Thyroid gland (tissue), 4 donors: ENCODE results near the gene SIL1.

Experiments
- POLR2A ChIP-seq, 2 donors: fragments of 450-650 bp; IDR thresholded peaks; one replicate each; pipeline ENCODE4 v1.6.1; 2017; ENCODE audit warnings: antibody characterized with exemption in 2 of 2, mild to moderate bottlenecking in 2 of 2, moderate library complexity in 1 of 2
- TF ChIP-seq, protein P1 (sequence below), 6 experiments: fragments of 200-600 bp in 3 of 6; fragments of 450-650 bp in 3 of 6; sonication (generic) in 3 of 6; IDR thresholded peaks; one replicate each; pipeline ENCODE4 v1.5.1; 2016 to 2019; ENCODE audit warnings: antibody characterized with exemption in 6 of 6, mild to moderate bottlenecking in 2 of 6, inconsistent platforms in 1 of 6, moderate library complexity in 1 of 6

- no peak for TF ChIP-seq POLR2A (IDR thresholded peaks at IDR 0.05)
- TF ChIP-seq, protein P1, sequence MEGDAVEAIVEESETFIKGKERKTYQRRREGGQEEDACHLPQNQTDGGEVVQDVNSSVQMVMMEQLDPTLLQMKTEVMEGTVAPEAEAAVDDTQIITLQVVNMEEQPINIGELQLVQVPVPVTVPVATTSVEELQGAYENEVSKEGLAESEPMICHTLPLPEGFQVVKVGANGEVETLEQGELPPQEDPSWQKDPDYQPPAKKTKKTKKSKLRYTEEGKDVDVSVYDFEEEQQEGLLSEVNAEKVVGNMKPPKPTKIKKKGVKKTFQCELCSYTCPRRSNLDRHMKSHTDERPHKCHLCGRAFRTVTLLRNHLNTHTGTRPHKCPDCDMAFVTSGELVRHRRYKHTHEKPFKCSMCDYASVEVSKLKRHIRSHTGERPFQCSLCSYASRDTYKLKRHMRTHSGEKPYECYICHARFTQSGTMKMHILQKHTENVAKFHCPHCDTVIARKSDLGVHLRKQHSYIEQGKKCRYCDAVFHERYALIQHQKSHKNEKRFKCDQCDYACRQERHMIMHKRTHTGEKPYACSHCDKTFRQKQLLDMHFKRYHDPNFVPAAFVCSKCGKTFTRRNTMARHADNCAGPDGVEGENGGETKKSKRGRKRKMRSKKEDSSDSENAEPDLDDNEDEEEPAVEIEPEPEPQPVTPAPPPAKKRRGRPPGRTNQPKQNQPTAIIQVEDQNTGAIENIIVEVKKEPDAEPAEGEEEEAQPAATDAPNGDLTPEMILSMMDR (IDR thresholded peaks at IDR 0.05) = no peak
These were observed 3.7 kb downstream of the SIL1 start for GRCh38 chr5:139194486-139194885.
